Lower leg skin (tissue), 4 donors: ENCODE measurements around the gene KRT28. TPM values are rescaled to one million over a fixed set of nuclear protein-coding genes. Genes with fewer than 3 reads are reported as not detected.

Experiments used
- DNase-seq, 2 donors: peaks; one replicate each; pipeline ENCODE4 v3.0.0-alpha.2; 2019; ENCODE audit warnings: low spot score in 2 of 2
- H3K4me3 ChIP-seq: fragments of 200-600 bp; sonication (generic); 2 replicates; pipeline ENCODE4 v1.5.1; 2017; ENCODE audit warnings: mild to moderate bottlenecking, low read depth; ENCODE audit not compliant: poor library complexity, severe bottlenecking
- CTCF ChIP-seq, 3 donors: fragments of 450-650 bp; IDR thresholded peaks; one replicate each; pipeline ENCODE4 v1.5.1; 2016; ENCODE audit warnings: antibody characterized with exemption in 3 of 3, mild to moderate bottlenecking in 3 of 3, moderate library complexity in 2 of 3
- POLR2A ChIP-seq, 2 donors: fragments of 450-650 bp; IDR thresholded peaks; one replicate each; pipeline ENCODE4 v1.6.1; 2016 to 2017; ENCODE audit warnings: antibody characterized with exemption in 2 of 2, mild to moderate bottlenecking in 1 of 2, moderate library complexity in 1 of 2
- WGBS, 2 donors: methylation state at CpG; one replicate each; pipeline ENCODE4 v1.1.5; 2018; 5-methylcytosine and 5-hydroxymethylcytosine counted together
- intact Hi-C: fragments of 100-400 bp; cut with DNase I; formaldehyde crosslinking; loops from one replicate; pipeline ENCODE4 v1.15.0; 2023; ENCODE audit warnings: low total_unique reads
- total RNA-seq, 4 donors: library from RNA; depleted of rRNA; stranded (reverse); fragments of >200 nt; gene quantifications; one replicate each; pipeline ENCODE4 v1.1.0, GENCODE V29; 2016

Gene KRT28
- total RNA-seq, 4 donors from 2014 or later = 6.0 TPM; not detected in 3

- no peak overlapping the region for H3K4me3 ChIP-seq
- TF ChIP-seq CTCF (IDR thresholded peaks at IDR 0.05) (no peak), POLR2A (IDR thresholded peaks at IDR 0.05) (no peak)
- no peak for DNase-seq
- WGBS, 2 donors = 70 to 76% methylated on average over 1 of the region's 1 CpG
- intact Hi-C loops = loop anchor here (10.0 kb wide), 2 partner anchors 104 to 744 kb away; no protein-coding TSS in a partner anchor
These were observed 622 bp upstream of the KRT28 start for GRCh38 chr17:40800381-40800780.

GRCh38 chr17:40796846-40797245 lies 2.9 kb downstream of the KRT28 start:
- TF ChIP-seq POLR2A (IDR thresholded peaks at IDR 0.05) = no peak
- H3K4me3 ChIP-seq = no peak overlapping the region
- no peak for DNase-seq
- intact Hi-C loops = no loop called here
- WGBS, 2 donors = 84 to 90% methylated on average over 18 to 27 of the region's 27 CpGs

GRCh38 chr17:40795019-40795667 lies 4.6 kb downstream of the KRT28 start:
- no peak overlapping the region for H3K4me3 ChIP-seq
- 72 to 76% methylated on average over 10 of the region's 10 CpGs for WGBS, 2 donors
- intact Hi-C loops = no loop called here
- no peak for DNase-seq
- TF ChIP-seq CTCF (IDR thresholded peaks at IDR 0.05) = no peak
- TF ChIP-seq POLR2A (IDR thresholded peaks at IDR 0.05) = no peak

- intact Hi-C loops = no loop called here
- WGBS, 2 donors = 86% methylated on average over 2 of the region's 2 CpGs
- no peak overlapping the region for H3K4me3 ChIP-seq
- TF ChIP-seq POLR2A (IDR thresholded peaks at IDR 0.05) (no peak), CTCF (IDR thresholded peaks at IDR 0.05) (no peak)
- DNase-seq = no peak
These were observed 5.3 kb downstream of the KRT28 start for GRCh38 chr17:40794466-40794865.

GRCh38 chr17:40793832-40794231 lies 5.9 kb downstream of the KRT28 start:
- TF ChIP-seq CTCF (IDR thresholded peaks at IDR 0.05) (no peak), POLR2A (IDR thresholded peaks at IDR 0.05) (no peak)
- WGBS, 2 donors = 67 to 70% methylated on average over 10 of the region's 10 CpGs
- H3K4me3 ChIP-seq = no peak overlapping the region
- no peak for DNase-seq
- intact Hi-C loops = no loop called here

- WGBS, 2 donors = 16 to 19% methylated on average over 6 of the region's 6 CpGs
- TF ChIP-seq POLR2A (IDR thresholded peaks at IDR 0.05) (no peak), CTCF (IDR thresholded peaks at IDR 0.05) (no peak)
- no peak overlapping the region for H3K4me3 ChIP-seq
- intact Hi-C loops = no loop called here
- DNase-seq = no peak
These were observed 7.8 kb downstream of the KRT28 start for GRCh38 chr17:40791787-40792436.
